Renal cortex interstitium (tissue), 11 donors: ENCODE measurements around the gene FOXF2. TPM values are rescaled to one million over a fixed set of nuclear protein-coding genes. Genes with fewer than 3 reads are reported as not detected.

Experiments used
- DNase-seq, 11 donors: peaks; one replicate each; pipeline ENCODE4 v3.0.0-alpha.2; 2013; ENCODE audit warnings: low read depth in 9 of 11, low spot score in 4 of 11; ENCODE audit errors: extremely low read depth in 1 of 11
- polyA plus RNA-seq, 3 donors: library from polyadenylated mRNA; unstranded; fragments of 120-200 nt; gene quantifications; one replicate each; pipeline ENCODE4 v1.2.1, GENCODE V29; 2013; ENCODE audit not compliant: insufficient read length in 3 of 3

FOXF2 gene
- polyA plus RNA-seq, 3 donors: 0.12 to 0.24 (median 0.14) TPM

DNA sequence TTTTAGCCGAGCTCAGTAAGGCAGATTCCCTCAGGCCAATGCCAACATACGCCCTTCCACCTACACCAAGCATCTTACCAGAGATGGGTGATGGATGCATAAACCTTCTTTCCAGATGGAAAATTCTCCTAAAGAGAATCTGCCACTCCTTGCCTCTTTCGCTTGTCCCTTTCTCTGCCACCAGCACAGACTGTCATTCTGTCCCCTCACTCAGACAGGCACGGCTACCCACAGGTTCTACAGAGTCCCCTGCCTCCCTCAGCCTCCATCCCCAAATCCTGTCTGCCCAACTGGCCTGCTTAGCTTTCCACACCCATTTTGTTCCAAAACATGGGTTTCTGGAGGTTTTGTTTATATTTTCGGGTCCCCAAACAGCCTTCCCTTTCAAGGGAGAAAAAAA, 12.7 kb upstream of the FOXF2 start:
- no peak for DNase-seq

DNA sequence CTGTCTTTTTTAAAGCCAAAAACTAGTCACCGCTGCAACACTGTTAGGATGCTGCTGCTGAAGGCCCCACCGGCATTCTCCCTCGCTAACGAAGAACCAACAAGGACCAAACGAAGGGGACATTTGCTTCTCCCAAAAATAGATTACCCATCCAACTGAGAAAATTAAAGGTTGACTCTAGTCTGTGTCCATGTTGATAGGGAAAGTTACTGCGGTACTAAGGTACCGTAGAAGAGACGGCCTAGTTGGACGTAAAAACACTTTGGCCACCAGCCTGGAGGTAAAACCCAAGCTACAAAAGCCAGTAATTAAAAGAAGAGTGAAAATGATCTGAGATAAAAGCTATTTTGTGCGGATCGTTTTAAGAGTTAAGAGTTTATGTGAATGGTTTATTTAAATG, 11.8 kb upstream of the FOXF2 start:
- no peak for DNase-seq

DNA sequence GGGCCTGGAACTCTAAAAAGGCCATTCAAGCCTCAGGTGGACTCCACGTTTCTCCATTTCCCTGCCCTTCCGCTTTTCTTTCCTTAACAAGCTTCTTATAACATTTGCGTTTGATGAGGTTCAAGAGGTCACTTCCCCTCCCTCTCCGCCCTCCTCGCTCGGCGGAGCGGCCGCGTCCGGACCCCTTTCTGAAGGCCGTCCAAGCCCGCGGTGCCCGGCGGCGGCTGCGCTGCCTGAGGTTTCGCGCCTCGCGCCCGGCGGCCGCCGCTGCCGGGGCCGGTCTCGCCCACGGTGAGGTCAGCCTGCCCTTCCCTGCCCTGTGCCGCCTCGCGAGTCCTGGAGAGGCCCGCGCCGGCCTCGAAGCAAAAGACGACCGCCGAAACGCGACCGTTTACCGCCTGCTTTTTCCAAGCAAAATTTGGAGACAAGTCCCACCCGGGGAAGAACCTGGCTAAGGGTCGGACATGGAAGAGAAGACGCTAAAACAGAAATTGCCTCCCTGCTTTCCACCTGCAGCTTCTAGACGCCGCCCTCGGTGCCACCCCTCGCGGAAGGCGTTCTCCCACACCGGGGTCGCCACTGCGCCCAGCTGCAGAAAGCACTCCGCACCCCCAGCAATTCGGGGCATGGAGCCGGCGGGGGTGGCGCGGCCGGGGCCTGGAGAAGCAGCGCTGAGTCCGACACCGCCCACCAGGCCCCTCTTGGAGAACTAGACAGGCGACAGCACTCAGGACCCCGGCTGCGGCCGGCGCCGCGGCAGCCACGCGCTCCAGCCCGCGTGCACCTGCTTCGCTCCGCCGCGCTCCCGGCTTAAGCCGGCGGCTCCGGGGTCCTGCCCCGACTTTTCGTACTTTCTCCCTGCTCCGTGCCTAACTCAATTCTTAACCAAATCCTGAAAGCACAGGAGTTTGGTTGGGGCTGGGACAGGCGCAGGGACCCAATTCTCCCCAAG, 11.0 kb upstream of the FOXF2 start:
- DNase-seq: no peak

DNA sequence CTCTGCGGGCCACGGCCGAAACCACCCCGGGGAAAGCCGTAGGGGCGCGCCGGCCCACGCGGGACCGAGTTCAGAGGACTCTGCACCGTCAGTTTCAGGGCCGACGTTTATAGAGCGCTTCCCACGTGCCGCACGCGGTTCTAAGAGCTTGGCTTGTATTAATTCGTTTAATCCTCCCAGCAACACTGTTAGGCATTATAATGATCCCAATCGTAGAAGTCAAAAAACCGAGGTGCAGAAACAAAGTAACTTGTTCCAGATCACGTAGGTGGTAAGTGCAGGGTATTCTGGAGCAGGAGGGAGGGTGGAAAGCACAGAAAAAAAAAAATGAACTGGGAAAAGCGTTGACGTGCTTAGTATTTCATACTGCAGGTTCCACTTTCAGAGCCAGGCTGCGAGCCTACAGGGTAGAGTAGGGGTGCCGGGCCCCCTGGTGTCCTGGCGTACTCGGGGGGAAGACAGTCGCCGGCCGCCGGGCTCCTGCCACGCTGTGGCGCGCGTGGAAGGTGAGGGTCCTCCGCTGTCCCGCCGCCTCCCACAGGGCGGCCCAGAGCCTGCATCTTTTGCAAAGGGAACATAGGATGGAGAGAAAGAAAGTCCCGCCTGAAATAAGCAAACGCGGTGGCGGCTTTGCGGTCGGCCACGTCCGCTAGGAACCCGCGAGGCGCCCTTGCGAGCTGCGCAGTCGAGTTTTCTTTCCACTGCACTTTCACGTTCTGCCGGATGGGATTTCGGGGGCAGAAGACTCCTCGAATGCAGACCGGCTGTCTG, 10.2 kb upstream of the FOXF2 start:
- no peak for DNase-seq

DNA sequence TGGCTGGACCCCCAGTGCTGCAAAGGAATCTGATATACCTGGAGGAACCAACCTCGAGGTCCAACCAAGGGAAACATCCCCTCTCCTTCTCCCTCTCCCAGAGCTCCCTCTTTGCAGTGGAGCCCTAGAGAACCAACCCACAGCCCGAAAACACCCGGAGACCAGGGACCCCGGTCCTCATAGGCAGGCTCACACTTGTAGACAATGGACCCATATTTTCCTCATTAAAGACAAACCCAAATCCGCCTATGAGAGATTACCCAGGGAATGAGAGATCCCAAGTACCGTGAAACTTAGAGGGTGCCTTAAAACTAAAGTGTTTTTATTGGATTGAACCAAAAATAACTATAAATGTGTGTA, 9.6 kb upstream of the FOXF2 start:
- no peak for DNase-seq

DNA sequence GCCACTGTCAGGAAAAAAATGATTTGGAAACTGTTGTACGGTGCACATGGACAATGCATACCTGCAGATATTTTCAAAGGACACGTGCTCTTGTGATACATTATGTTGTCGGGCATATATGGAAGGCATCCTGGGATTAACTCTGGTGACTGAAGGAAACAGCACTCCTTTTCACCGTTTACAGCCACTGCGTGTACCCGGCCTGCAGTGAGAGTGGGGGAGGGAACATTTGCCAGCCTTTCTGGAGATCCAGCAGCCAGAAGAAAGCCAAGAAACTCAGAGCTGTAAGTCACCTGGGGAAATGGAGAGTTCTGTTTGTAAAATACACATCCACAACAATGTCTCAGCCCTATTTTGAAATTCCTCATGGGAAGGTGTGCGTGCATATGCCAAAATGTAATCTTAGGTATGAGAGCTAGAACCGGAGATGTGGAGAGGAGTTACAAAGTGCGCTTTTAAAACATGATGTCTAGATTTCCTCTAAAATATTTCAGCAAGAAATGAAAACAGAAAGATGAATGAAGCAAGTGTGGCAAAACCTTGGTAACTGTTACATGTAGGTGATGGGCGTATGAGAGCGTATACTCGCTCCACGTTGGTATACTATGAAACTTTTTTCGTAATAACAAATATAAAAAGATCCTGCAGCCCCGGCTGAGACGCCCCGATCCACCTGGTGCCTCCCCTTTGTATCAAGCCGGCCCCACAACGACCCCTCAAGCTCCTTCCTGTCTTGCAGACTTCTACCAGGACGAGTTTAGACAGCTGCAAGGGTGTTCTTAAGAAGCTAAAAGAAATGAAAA, 8.6 kb upstream of the FOXF2 start:
- DNase-seq: no peak

DNA sequence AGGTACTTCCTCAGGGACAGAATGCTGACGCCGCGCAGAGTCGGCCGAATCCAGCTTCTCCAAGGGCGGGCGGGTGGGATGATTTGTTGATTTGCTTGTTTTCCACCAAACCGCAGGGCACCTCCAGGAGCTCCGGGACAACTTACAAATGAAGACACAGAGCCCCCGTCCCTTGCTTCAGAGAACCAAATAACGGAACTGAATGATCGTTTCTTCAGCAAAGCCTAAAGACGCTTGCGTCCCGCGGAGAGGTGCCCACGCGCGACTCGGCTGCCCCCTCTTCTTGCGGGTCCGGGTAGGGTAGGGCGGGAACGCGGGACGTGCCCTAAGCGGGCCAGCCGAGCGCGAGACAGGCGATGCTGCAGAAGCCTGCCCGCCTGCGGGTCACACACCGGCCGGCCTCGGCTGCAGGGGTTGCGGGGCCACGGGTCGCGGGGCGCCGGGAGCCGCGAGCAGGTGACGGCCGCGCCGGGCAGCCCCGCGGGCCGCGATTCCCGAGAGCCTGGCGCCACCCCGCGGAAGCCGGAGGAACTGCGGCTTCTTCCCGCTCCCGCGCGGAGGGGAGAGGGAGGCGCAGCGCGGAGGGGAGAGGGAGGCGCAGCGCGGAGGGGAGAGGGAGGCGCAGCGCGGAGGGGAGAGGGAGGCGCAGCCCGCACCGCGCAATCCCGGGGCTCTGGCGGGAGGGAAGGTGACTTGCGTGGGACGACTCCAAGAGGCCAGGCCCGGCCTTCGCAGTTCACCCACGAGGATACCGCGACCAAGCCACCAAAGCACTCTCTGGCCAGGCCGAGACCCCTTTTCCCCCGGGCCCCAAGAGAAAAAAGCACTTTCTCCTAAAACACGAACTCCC, 7.7 kb upstream of the FOXF2 start:
- DNase-seq: peak in 1 of 11 donors; percentile 34

DNA sequence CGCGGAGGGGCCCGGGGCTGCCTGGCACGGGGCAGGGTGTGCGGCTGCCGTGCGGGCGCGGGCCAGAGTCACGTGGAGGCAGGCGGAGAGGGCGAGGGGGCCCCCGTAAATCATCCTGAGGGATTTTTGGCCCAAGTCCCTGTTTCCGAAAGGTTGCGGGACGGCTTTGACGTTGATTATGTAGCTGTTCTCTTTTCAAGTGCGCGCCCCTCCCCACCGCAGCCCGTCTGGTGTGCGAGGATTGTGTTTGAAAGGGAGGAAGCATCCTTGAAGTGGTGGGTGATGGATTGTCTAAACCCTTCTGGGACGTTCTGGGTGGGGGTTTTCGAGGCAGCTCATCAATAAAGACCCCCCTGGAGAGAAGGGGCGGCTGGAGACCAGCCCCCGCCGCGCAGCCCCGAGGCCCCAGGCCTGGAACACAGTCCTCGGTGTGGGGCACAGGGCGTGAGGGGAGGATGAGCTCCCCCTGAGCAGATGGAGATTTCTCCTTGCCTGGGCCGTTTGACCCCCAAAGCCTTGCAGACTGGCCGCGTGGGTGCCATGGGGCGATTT, 7.0 kb upstream of the FOXF2 start:
- no peak for DNase-seq

DNA sequence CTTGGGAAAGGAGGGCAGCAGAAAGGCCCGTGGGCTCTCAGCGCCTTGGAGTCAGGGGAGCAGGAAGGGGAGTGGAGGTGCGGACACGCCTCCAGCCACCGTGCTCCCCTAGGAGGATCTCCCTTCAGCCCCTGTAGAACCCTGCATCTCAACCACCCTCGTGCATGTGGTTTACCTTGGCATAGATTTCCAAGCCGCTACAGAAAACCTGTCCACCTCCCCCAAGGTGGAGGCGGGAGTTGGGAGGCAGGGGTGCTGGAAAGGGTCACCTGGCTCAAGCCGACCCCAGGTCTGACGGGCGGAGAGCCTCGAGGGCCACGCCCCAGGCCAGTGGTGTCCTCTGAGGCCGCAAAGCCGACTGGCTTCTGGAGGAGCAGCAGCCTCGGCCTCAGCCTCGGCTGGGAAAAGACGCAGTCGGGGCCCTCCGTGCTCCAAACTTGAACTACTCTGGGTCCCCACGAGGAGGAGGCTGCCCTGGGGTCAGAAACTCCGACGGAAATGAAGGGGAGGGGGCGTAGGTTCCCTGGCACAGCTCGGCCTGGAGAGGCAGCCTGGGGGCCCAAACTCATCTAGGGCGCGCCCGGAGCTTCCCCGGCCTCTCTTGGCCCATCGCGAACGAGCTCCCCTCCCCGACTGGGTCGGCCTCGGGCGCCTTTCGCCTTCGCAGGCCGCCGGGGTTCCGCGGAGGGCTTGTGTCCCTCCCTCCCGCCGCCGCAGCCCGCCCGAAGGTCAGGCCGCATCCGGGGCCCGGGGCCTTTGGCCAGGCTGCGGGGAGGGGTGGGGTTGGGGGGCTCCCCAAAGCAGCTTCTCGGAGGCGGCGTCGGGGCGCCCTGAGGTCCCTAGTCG, 6.3 kb upstream of the FOXF2 start:
- DNase-seq: no peak

DNA sequence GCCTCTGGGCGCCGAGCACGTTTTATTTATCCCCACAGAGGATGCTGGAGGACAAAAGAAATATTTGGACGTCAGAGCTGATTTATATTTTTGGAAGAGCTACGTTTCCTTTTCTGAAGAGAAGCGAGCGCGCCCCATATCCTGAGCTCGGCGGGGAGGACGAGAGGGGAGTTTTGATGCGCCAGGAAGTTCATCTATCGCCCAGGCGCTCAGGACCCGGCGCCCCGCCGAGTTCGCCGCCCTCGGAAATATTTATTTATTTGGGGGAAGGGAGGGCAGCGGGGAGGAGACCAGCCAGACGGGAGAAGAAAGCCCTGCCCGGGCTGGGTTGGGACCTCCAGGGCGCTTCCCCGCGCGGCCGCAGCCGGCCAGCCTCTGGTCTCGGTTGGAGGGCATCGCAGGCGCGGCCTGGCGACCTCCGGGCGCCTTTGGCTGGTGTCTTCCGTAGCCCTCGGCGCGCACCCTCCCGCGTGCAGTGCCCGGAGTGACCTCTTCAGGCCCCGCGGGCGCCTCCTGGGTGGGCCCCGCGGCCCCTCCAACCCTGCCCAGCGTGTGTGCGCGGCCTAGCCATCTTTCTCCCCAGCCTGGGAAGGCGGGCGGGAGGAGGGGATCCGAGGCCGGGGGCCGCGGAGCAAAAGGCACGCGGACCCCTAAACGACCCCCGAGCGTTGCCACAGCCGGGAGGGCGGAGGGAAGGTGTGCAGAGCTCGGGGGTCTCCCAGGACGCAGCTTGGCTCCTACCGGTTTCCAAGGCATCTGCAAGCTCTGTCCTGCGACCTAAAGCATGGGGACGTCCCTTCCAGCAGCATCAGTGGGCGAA, 5.4 kb upstream of the FOXF2 start:
- no peak for DNase-seq

DNA sequence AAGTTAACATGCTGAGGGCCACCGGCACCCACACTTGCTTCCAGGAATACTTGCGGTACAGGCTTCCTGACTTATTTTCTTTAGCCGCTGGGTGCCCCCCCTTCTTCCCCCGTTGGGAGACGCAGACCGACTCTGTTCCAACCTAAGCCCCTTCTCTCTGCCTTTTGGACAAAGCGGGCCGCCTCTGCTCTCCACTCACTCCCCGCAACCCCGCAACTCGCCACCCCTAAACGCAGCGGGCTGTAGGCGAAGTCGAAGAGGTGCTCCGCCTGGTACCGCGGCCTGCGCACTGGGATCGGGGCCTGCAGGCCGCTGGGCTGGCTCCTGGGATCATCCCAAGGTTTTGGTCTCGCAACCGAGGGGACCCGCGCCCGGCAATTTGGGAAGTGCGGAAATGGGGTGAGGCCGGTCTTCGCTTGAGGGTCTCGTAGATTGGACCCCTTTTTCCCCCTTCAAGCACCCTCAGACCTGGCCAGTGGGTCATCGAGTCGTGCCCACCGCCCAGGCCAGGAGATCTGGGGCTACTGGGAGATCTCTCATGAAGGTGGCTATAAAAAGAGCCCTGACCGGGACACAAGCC, 4.7 kb upstream of the FOXF2 start:
- no peak for DNase-seq

DNA sequence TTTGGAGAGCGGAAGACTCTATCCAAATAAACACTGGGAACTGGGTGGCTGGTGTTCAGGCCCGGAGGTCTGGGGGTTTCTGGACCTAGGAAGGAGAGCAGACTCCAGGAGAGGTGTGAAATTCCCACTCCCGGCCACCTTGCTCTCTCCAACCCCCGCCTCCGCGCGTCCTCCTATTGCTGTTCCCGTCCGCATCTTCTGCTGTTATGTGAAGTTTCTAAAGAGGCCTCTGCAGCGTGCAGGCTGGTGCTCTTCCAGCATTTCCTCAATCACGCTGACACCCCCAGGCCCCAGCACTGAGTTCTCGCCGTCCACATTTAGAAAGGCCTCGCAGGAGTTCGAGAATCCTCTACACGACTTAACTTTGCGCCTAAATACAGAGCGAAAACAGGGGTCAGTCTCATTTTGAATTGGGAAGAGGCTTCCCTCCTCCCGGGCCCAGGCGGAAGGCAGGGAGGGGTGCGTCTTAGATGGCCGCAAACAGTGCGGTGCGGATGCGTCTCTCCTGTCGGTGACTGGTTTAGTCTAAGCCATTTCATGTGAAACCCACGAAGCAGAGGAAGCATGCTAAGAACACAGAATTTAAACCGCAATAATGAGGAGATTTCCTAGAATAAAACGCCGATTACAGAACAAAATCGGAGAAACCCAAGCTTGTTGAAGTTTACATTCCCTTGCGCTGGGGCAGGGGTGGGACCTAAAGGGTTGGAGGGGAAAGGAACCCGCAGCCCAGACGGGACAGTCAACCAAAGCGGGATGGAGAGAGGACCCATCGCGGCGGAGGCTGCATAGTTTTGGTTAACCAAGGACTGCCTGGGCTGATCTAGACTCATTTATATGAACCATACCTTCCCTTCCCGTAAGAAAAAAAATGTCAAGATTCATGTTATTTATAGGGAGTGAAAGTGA, 4.0 kb upstream of the FOXF2 start:
- no peak for DNase-seq

DNA sequence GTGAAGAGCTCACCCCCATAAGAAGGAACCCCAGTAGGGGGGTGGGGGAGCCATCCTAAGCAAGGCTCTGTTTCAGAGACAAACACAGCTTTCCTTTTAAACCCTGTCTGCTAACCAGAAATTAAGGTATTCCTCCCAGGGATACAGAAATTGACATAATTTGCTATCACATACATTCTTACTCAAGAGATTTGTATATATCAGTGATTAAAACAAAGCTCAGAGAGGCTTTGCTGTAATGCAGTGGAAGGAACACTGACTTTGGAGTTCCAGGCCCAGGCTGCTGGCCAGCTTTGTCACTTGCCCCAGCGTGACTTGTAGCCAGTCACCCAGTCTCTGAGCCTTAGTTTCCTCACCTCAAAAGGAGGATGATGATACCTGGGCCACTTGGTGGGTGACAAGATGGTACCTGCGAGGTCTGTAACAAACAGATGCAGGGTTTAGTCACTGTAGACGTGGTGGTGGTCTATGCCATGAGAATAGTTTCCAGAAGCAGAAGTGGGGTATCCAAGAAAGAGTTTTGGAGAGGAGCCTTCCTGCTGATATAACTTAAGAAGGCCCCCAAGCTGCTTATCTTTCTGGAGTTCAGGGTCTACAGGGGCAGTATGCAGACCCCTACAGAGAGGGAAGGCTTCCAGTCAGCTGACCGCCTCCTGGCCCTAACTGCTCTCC, 3.2 kb upstream of the FOXF2 start:
- DNase-seq: no peak

DNA sequence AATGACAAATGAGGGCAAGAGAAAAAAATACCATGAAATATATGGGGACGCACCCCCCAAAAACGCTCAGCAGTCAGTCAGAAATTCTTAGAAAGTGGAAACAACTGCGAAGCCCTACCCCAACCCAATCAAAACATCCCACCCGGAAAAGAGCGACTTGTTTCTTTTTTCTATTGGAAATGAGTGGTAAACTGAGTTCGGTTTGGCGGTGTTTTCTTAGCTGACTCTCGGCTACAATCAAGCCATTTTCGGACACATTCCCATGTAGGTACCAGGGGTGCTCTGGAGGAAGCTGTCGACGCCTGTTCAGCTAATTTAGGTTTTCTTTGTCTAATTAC, 1.9 kb upstream of the FOXF2 start:
- no peak for DNase-seq
